ENCODE results near the gene OR2AT4.

DNA sequence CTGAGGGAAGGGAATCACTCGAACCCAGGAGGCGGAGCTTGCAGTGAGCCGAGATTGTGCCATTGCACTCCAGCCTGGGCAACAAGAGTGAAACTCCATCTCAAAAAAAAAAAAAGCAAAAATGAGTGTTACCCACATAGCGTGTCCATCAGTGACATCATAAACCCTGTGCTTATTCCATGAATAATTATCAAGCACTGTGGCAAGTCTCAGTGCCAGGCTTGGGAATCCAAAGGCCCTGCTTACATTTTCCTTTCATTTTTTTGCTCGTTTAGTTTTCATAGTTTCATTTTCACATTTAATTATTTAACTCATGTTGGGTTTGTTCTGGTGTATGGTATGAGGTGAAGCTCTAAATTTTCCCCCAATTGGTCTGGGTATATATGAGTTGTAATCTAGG is 61.4 kb downstream of the OR2AT4 start:
- no peak for TF ChIP-seq POLR2A (IDR thresholded peaks at IDR 0.05)
- TF ChIP-seq, protein P1, sequence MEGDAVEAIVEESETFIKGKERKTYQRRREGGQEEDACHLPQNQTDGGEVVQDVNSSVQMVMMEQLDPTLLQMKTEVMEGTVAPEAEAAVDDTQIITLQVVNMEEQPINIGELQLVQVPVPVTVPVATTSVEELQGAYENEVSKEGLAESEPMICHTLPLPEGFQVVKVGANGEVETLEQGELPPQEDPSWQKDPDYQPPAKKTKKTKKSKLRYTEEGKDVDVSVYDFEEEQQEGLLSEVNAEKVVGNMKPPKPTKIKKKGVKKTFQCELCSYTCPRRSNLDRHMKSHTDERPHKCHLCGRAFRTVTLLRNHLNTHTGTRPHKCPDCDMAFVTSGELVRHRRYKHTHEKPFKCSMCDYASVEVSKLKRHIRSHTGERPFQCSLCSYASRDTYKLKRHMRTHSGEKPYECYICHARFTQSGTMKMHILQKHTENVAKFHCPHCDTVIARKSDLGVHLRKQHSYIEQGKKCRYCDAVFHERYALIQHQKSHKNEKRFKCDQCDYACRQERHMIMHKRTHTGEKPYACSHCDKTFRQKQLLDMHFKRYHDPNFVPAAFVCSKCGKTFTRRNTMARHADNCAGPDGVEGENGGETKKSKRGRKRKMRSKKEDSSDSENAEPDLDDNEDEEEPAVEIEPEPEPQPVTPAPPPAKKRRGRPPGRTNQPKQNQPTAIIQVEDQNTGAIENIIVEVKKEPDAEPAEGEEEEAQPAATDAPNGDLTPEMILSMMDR (IDR thresholded peaks at IDR 0.05): no peak

All from body of pancreas (tissue), 4 donors.